ENCODE measurements around the gene DNMBP.

The DNMBP gene

DNA sequence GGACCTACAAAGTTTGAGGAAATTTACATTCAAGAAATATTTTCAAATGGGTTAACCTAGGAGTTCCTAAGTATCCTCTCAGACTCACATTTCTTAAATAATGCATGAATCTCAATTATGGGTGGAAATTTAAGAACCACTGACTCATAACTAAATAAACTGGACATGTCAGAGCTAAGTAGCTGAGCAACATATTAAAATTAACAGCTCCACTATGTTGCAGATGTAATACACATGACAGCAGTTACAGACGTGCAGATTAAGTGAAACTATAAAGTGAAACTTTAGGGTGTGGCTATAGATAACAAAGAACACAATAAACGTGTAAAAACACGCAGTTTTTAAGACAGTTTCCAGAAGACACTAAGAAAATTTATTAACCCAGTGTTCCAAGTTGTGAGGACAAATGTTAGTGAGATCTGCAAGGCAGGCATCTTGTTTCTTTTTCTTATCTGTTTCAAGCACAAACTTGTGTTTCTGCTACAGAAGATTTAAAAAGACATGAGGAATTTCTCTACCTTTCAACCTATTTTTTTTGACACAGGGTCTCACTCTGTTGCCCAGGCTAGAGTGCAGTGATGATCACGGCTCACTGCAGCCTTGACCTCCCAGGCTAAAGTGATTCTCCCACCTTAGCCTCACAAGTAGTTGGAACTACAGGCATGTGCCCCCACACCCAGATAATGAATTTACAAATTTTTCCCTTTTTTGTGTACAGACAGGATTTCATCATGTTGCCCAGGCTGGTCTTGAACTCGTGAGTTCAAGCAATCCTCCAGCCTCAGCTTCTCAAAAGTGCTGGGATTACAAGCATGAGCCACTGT, 25.3 kb downstream of the DNMBP start:
- TF ChIP-seq, protein P1, sequence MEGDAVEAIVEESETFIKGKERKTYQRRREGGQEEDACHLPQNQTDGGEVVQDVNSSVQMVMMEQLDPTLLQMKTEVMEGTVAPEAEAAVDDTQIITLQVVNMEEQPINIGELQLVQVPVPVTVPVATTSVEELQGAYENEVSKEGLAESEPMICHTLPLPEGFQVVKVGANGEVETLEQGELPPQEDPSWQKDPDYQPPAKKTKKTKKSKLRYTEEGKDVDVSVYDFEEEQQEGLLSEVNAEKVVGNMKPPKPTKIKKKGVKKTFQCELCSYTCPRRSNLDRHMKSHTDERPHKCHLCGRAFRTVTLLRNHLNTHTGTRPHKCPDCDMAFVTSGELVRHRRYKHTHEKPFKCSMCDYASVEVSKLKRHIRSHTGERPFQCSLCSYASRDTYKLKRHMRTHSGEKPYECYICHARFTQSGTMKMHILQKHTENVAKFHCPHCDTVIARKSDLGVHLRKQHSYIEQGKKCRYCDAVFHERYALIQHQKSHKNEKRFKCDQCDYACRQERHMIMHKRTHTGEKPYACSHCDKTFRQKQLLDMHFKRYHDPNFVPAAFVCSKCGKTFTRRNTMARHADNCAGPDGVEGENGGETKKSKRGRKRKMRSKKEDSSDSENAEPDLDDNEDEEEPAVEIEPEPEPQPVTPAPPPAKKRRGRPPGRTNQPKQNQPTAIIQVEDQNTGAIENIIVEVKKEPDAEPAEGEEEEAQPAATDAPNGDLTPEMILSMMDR (IDR thresholded peaks at IDR 0.05; ENCODE audit: borderline replicate concordance, insufficient read depth, low read depth, low read length): no peak
- H3K4me3 ChIP-seq (ENCODE audit: low read depth, low read length): no peak overlapping the region

DNA sequence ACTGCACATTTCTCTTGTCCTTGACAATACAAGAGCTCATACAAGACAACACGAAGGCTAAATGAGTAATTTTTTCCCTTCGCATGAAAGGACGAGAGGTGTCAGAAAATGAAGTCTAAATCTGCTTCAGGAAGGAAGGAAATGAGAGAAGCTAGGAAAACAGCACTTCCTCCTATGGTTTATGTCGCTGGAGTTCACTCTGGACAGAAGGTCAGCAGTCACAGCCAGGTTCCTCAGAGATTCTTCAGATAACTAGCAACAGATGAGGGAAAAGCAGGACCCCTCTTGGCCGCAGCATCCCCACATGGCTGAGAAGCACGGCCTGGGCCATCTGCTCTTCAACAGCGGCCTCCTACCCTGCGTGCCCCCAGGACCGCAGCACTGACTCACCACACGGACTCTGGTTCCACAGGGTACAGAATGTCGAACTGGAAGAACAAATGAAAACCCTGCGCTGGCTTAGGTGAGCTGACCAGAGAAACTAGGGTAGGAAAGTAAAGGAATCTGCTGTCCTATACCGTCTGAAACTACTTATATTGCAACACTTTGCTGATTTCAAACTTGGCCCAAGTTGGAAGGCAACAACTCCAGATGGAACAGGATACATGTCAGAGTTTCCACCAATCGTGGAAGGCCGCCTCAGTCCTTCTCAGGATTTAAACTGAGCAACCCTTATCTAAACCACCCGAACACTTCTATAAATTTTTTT, 26.3 kb downstream of the DNMBP start:
- TF ChIP-seq, protein P1 (IDR thresholded peaks at IDR 0.05; ENCODE audit: borderline replicate concordance, insufficient read depth, low read depth, low read length): no peak
- no peak overlapping the region for H3K4me3 ChIP-seq (ENCODE audit: low read depth, low read length)

DNA sequence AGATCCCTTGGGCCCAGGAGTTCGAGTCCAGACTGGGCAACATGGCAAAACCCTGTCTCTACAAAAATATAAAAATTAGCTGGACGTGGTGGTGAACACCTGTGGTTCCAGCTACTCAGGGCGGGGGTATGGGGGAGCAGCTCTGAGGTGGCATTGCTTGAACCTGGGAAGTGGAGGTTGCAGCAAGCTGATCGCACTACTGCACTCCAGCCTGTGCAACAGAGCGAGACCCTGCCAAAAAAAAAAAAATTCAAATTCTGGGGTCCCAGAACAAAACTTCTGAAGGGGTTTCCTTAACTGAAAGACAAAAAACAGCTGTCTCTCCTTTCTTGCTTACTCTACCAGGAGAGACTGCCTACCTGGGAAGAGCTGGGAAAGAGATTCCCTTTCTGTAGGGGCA, 27.0 kb downstream of the DNMBP start:
- no peak overlapping the region for H3K4me3 ChIP-seq (ENCODE audit: low read depth, low read length)
- TF ChIP-seq, protein P1 (IDR thresholded peaks at IDR 0.05; ENCODE audit: borderline replicate concordance, insufficient read depth, low read depth, low read length): no peak

DNA sequence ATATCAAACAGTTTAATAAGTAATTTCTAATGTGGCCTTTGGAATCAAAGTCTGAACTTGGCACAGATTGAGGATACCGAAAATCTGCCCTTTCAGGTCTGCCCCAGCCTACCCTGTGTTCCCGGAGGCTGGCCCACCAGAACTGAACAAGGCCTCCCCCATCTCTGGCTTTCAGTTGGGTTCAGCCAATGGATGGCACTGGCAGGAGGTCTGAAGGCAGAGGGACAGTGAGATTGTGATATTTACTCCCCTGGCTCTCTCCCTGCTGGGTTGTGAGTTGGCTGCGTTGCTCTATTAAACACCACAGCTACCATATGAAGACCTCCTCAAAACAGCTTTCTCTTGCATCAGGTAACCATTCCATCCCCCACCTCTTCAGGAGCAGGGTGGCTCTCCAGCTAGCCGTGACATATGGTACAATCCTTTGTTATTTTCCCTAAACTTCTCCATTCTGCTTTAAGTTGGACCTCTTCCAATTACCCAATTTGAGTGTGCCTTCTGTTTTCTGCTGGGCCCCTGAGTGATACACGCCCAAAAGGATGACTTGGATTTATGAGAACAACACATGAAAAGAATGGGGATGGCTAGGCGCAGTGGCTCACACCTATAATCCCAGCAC, 28.1 kb downstream of the DNMBP start:
- TF ChIP-seq, protein P1 (IDR thresholded peaks at IDR 0.05; ENCODE audit: borderline replicate concordance, insufficient read depth, low read depth, low read length): no peak
- no peak overlapping the region for H3K4me3 ChIP-seq (ENCODE audit: low read depth, low read length)

DNA sequence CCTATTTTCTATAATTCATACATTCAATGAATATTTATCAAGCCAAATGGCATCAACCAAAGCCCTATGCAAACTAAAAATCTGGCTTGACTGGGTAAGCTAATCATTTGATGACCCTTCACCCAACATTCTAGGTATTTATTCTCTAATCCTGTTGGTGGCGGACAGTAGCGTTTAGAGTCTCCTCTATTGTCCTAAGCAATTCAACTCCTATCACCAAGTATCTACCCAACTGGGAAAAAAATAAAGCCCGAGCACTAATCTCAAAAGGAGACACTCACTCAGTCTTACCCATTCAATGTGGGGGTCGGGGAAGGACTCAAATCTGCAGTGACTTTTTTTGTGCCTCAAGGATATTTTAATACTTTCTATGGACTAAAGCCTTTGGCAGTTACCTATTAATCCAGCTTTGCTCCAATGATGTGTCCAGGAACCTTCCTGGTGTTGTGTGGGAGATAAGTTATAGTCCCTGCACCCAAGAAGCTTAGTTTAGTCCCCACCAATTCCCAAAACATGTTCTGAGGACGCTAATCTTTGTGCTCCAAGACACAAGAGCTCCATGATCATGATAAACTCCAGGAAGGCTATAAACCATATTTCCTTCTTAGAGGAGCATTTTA, 30.6 kb downstream of the DNMBP start:
- TF ChIP-seq, protein P1 (IDR thresholded peaks at IDR 0.05; ENCODE audit: borderline replicate concordance, insufficient read depth, low read depth, low read length): no peak
- no peak overlapping the region for H3K4me3 ChIP-seq (ENCODE audit: low read depth, low read length)

DNA sequence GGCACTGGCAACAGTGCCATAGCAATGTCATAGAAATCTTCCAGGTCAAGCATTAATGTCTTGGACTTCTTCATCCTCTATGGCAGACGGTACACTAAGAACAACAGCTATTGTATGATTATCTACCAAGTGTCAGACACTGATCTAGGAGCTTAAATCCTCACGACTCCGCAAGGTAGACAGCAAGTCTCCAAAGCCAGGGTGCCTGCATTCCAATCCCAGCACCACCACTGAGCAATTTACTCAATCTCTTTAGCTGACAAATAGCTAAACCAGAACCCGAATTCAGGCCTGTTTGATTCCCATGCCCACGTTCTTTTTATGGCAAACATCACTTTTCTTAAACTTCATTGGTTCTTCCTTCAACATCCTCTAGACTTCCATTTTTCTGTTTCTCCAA, 31.8 kb downstream of the DNMBP start:
- TF ChIP-seq, protein P1 (IDR thresholded peaks at IDR 0.05; ENCODE audit: borderline replicate concordance, insufficient read depth, low read depth, low read length): no peak
- H3K4me3 ChIP-seq (ENCODE audit: low read depth, low read length): no peak overlapping the region
